Stimulated activated CD8-positive, alpha-beta memory T cell treated with anti-CD3 and anti-CD28 coated beads, Interleukin-15, amount 100 ng/mL, for 4 hours (primary cell): ENCODE measurements around the gene ENPP7.

Source experiments
- DNase-seq, 2 donors: peaks; one replicate each; pipeline ENCODE4 v3.0.0-alpha.2; 2020; ENCODE audit warnings: low read depth in 2 of 2

Gene ENPP7

GRCh38 chr17:79791735-79792161 is 61.0 kb downstream of the ENPP7 start:
- DNase-seq: no peak
